Upper lobe of left lung (tissue), 4 donors: ENCODE data around the gene MMP8.

Experiments
- CTCF ChIP-seq, 6 experiments: fragments of 450-650 bp in 4 of 6; fragments of 200-600 bp in 2 of 6; sonication (generic) in 2 of 6; IDR thresholded peaks; one replicate each; pipeline ENCODE4 v1.5.1; 2016 to 2019; ENCODE audit warnings: antibody characterized with exemption in 6 of 6
- EP300 ChIP-seq, 4 donors: sonication (generic); formaldehyde crosslinking; IDR thresholded peaks; one replicate each; pipeline ENCODE4 v1.5.1; 2017; ENCODE audit warnings: antibody characterized with exemption in 4 of 4, control low read depth in 2 of 4
- POLR2A ChIP-seq, 4 donors: fragments of 450-650 bp; IDR thresholded peaks; one replicate each; pipeline ENCODE4 v1.5.1; 2016 to 2017; ENCODE audit warnings: antibody characterized with exemption in 4 of 4, mild to moderate bottlenecking in 2 of 4
- POLR2AphosphoS5 ChIP-seq, 2 donors: sonication (generic); formaldehyde crosslinking; IDR thresholded peaks; one replicate each; pipeline ENCODE4 v1.5.1; 2017; ENCODE audit warnings: antibody characterized with exemption in 2 of 2

GRCh38 chr11:102770191-102770590 lies 45.4 kb upstream of the MMP8 start:
- TF ChIP-seq EP300 (IDR thresholded peaks at IDR 0.05), result no peak
- TF ChIP-seq CTCF (IDR thresholded peaks at IDR 0.05), result no peak
- TF ChIP-seq POLR2A (IDR thresholded peaks at IDR 0.05), result no peak
- TF ChIP-seq POLR2AphosphoS5 (IDR thresholded peaks at IDR 0.05), result no peak
